Measurements from ENCODE around the gene ADGRL1. TPM values are rescaled to one million over a fixed set of nuclear protein-coding genes. Genes with fewer than 3 reads are reported as not detected.
"Not testable (repeated sequence)": the region's sequence is repeated elsewhere in the genome, so short reads cannot be mapped to it uniquely, and the experiment has no call there.

The ADGRL1 gene
- total and polyA plus RNA-seq, 7 donors = 3.0 to 37.5 (median 12.5) TPM

DNA sequence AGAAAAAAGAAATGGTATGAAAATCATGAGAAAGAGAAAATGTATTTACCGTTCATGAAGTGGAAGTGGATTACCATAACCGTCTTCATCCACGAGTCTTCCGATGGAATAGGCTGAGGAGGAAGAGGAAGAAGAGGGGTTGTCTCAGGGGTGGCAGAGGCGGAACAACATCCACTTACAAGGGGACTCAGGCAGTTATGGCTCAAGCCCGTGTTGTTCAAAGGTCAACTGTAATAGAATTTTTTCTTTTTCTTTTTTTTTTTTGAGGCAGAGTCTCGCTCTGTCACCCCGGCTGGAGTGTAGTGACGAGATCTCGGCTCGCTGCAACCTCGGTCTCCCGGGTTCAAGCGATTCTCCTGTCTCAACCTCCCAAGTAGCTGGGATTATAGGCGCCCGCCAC is 16.9 kb upstream of the ADGRL1 start:
- TF ChIP-seq, protein P1, sequence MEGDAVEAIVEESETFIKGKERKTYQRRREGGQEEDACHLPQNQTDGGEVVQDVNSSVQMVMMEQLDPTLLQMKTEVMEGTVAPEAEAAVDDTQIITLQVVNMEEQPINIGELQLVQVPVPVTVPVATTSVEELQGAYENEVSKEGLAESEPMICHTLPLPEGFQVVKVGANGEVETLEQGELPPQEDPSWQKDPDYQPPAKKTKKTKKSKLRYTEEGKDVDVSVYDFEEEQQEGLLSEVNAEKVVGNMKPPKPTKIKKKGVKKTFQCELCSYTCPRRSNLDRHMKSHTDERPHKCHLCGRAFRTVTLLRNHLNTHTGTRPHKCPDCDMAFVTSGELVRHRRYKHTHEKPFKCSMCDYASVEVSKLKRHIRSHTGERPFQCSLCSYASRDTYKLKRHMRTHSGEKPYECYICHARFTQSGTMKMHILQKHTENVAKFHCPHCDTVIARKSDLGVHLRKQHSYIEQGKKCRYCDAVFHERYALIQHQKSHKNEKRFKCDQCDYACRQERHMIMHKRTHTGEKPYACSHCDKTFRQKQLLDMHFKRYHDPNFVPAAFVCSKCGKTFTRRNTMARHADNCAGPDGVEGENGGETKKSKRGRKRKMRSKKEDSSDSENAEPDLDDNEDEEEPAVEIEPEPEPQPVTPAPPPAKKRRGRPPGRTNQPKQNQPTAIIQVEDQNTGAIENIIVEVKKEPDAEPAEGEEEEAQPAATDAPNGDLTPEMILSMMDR (IDR thresholded peaks at IDR 0.05) = no peak
- TF ChIP-seq EP300 (IDR thresholded peaks at IDR 0.05) = no peak
- H3K27me3 ChIP-seq = no peaks in the 10 kb centered on the region
- H3K27ac ChIP-seq = no peak overlapping the region
- WGBS, 2 donors = 29 to 74% methylated on average over 16 of the region's 16 CpGs
- H3K4me1 ChIP-seq = no peaks in the 10 kb centered on the region
- no peaks in the 10 kb centered on the region for H3K9me3 ChIP-seq
- intact Hi-C loops (cut with DNase I) = no loop called here
- H3K4me3 ChIP-seq = no peak overlapping the region
- H3K36me3 ChIP-seq = no peaks in the 10 kb centered on the region
- DNase-seq = no peak

DNA sequence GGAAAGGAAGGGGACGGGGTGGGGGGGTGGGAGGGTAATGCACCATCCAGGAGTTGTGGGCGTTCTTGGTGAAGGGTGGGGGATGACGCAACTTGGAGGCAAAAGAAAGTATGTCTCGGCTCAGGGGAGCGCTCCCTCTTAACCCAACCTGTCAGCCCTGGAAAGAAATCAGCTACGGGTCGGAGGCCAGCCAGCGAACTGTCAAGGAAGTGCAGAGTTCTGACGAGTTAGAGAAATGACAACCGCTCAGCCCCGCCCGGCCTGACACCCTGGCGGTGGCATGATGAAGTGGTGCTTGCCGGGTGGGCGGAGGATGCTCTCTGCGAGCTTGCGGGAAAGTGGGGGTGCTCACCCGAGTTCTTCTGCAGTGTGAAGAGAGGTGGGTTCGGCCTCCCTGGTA is 15.4 kb upstream of the ADGRL1 start:
- WGBS, 2 donors = 2 to 6% methylated on average over 19 of the region's 19 CpGs
- not testable (repeated sequence) for H3K27ac ChIP-seq

DNA sequence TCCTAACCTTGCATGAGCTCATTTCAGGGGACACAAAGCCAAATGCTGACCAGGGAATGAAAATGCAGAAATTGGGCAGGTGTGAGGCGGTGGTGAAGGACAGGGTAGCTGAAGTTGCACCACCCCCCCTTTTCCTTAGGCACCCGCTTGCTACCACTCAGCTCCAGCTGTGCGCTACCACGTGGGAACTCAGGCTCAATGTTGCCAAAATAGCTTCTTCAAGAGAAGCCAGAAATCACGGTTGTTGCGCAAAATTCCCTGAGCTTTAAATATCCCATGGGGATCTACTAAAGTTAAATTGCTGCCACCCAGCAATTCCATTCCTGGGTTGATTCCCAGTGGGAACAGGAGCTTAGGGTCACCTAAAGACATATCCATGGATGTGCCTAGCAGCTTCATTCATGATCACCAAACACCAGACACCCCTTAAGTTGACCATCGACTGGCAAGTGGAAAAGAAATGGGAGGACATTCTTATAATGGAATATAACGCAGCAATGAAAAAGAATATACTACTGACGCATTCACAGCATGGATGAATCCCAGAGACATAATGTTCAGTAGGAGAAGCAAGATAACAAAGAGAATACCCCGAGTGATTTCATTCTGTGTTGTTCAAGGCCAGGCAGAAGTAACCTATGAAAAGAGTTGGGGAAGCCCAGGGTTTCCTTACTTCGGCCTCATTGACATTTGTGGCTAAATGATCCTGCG is 12.8 kb upstream of the ADGRL1 start:
- TF ChIP-seq EP300 (IDR thresholded peaks at IDR 0.05) (no peak), POLR2AphosphoS5 (IDR thresholded peaks at IDR 0.05) (no peak), POLR2A (IDR thresholded peaks at IDR 0.05) (no peak)
- TF ChIP-seq, protein P1 (IDR thresholded peaks at IDR 0.05) = no peak
- H3K27ac ChIP-seq = no peak overlapping the region

More for the DNA sequence above, 15.4 kb upstream of the ADGRL1 start:
- H3K9me3 ChIP-seq; DNase-seq; intact Hi-C loops (cut with DNase I); H3K27me3 ChIP-seq; H3K36me3 ChIP-seq; H3K4me3 ChIP-seq; H3K4me1 ChIP-seq: not testable (repeated sequence)

DNA sequence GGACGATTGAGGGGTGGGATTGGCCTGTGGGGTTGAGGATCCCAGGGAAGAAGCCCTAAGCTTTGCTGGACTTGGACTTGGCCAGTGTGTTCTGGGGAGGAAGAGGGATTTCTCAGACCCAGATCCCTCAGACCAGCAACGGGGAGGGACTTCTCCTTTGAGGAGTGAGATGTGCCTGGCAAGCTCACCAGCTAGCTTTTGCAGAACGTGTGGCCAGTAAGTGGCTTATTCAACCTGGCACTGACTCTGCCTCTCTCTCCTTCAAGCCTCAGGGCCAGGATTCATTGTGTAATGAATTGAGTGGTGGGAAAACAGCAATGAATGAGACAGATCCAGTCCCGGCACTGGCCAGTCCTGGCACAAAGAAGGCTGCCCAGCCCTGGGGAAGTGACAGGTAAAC is 11.9 kb upstream of the ADGRL1 start:
- H3K27ac ChIP-seq; H3K4me1 ChIP-seq; H3K4me3 ChIP-seq; intact Hi-C loops (cut with DNase I); H3K27me3 ChIP-seq; H3K9me3 ChIP-seq; H3K36me3 ChIP-seq; DNase-seq: not testable (repeated sequence)
- WGBS, 2 donors = 21 to 31% methylated on average over 4 of the region's 4 CpGs

More for the DNA sequence above, 12.8 kb upstream of the ADGRL1 start:
- no peaks in the 10 kb centered on the region for H3K36me3 ChIP-seq
- no peaks in the 10 kb centered on the region for H3K9me3 ChIP-seq
- no peak overlapping the region for H3K4me3 ChIP-seq
- DNase-seq = no peak
- intact Hi-C loops (cut with DNase I) = no loop called here
- no peaks in the 10 kb centered on the region for H3K27me3 ChIP-seq
- peaks cover 0 to 5% (median 0%) of the 10 kb centered on the region in 4 donors for H3K4me1 ChIP-seq
- 80 to 86% methylated on average over 12 of the region's 12 CpGs for WGBS, 2 donors

DNA sequence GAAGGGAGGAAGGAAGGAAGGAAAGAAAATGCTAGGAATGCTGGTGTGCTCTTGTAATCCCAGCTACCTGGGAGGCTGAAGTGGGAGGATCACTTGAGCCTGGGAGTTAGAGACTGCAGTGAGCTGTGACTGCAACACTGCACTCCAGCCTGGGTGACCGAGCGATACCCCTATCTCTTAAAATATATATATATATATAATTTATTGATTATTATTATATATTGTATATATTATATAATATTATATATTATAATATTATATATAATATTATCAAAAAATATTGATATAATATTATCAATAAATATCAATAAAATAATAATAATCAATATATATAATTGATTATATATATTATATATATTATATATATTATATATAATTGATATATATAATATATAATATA is 8.6 kb upstream of the ADGRL1 start:
- WGBS, 2 donors = 91 to 93% methylated on average over 2 of the region's 2 CpGs
- DNase-seq = no peak
- no peaks in the 10 kb centered on the region for H3K36me3 ChIP-seq
- no peaks in the 10 kb centered on the region for H3K27me3 ChIP-seq
- TF ChIP-seq POLR2A (IDR thresholded peaks at IDR 0.05) (no peak), POLR2AphosphoS5 (IDR thresholded peaks at IDR 0.05) (no peak), EP300 (IDR thresholded peaks at IDR 0.05) (no peak)
- H3K4me3 ChIP-seq = no peak overlapping the region
- no peak overlapping the region for H3K27ac ChIP-seq
- no peaks in the 10 kb centered on the region for H3K9me3 ChIP-seq
- peaks cover 0 to 7% (median 0%) of the 10 kb centered on the region in 4 donors for H3K4me1 ChIP-seq
- intact Hi-C loops (cut with DNase I) = no loop called here

DNA sequence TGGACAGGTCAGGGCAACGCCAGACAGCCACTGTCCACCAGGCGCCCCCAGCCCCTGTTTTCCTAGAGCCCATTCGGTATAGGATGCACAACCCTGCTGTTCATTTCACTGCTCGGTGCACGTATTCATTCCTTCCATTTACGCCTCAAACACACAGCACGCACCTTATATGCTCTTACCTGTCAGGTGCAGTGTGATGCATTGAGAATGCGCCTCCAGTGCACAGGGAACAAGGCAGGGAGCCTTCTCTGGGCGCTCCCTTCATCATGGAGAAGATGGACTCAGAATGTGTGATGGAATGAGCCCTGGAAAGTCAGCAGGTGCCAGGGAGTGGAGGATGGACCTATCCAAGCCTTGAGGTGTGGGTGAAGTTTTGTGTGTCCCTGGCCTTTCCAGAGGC is 4.2 kb upstream of the ADGRL1 start:
- H3K27me3 ChIP-seq = not testable (repeated sequence)
- 51 to 72% methylated on average over 9 of the region's 9 CpGs for WGBS, 2 donors

DNA sequence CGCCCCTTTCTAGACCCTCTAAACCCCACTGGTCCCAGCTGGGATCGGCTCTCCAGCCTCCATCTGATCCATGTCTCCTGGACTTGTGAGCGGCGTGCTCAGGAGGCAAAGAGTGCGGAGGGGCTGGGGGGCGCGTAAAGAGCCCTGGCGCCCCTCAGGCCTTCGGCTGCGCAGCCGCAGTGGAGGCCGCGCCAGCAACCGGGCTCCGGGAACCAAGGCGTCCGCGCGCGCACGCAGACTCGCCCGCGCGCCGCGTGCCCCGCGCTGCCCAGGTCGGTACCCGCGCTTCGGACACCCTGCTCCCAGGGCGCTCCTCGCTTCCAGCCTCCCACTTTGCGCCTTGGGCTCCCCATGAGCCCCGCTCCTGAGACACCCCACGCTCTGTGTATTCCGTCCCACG is 3.4 kb upstream of the ADGRL1 start:
- not testable (repeated sequence) for DNase-seq, H3K27ac ChIP-seq, H3K9me3 ChIP-seq, H3K27me3 ChIP-seq, H3K36me3 ChIP-seq
- intact Hi-C loops (cut with DNase I) = loop anchor here (10.0 kb wide), 1 partner anchor 195 kb away; no protein-coding TSS in a partner anchor
- WGBS, 2 donors = 1 to 2% methylated on average over 40 of the region's 40 CpGs
- Histone ChIP-seq H3K4me3 (peak overlapping the region in 2 of 4 donors; percentile 22 to 30), H3K4me1 (peaks cover 9 to 30% (median 14%) of the 10 kb centered on the region in 4 donors)

More for the DNA sequence above, 4.2 kb upstream of the ADGRL1 start:
- intact Hi-C loops (cut with DNase I); H3K27ac ChIP-seq; H3K4me3 ChIP-seq; H3K9me3 ChIP-seq; H3K36me3 ChIP-seq; DNase-seq: not testable (repeated sequence)
- peaks cover 3 to 23% (median 10%) of the 10 kb centered on the region in 4 donors for H3K4me1 ChIP-seq

DNA sequence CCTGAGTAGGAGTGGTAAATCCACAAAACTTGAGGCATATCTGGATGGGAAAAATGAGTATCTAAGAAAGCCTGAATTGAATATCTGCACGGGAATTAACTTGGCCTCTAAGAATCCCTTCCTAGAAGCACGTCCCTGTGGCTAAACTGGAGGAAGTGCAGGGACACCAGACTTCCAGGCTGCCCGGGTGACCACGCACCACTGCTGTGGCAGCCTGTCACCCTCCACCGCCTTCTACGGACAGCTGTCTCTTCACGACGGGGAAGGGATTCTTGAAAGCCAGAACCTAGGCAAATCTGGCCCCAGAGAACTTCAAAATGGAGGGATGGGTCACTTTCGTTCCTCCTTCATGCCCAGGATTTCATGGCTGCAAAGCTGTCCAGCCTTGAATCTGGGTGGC is 2.5 kb upstream of the ADGRL1 start:
- H3K36me3 ChIP-seq, H3K9me3 ChIP-seq, H3K27me3 ChIP-seq, DNase-seq, H3K27ac ChIP-seq, H3K4me3 ChIP-seq: not testable (repeated sequence)
- H3K4me1 ChIP-seq = peaks cover 10 to 30% (median 19%) of the 10 kb centered on the region in 4 donors
- 55 to 58% methylated on average over 9 of the region's 9 CpGs for WGBS, 2 donors
- intact Hi-C loops (cut with DNase I) = loop anchor here (10.0 kb wide), 1 partner anchor 196 kb away; no protein-coding TSS in a partner anchor

DNA sequence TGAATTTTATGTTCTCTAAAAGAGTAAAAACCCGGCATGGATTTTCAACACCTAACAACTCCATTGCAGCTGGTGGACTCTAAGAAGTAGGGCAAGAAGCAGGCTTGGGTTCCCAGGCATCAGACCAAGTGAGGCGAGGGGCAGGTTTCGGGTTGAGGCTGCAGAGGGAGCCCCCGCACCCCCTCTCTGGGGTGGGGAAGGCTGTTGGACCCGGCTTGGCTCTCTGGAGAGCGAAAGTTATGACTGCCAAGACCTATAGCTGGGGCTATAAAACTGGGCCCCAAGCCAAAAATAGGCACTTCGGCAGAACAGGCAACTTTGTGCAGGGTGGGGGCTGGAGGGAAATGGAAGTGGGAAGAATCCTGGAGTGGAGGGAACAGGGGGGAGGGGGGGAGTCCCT is 1.8 kb upstream of the ADGRL1 start:
- intact Hi-C loops (cut with DNase I) = loop anchor here (2.0 to 10.0 kb wide), 2 partner anchors 59 to 197 kb away; no protein-coding TSS in a partner anchor
- H3K9me3 ChIP-seq, DNase-seq, H3K27me3 ChIP-seq, H3K36me3 ChIP-seq: not testable (repeated sequence)
- peaks cover 10 to 30% (median 23%) of the 10 kb centered on the region in 4 donors for H3K4me1 ChIP-seq
- H3K27ac ChIP-seq = peak overlapping the region; percentile 72 to 80 (median 78)
- 5 to 27% methylated on average over 6 to 7 of the region's 7 CpGs for WGBS, 2 donors
- H3K4me3 ChIP-seq = peak overlapping the region in 3 of 4 donors; percentile 81 to 89 (median 84)
